Measurements from ENCODE around the gene VPS37D.
A peak's percentile ranks its signal among the peaks of the same experiment; 100 is the strongest.
"Not testable (repeated sequence)": the region's sequence is repeated elsewhere in the genome, so short reads cannot be mapped to it uniquely, and the experiment has no call there.

VPS37D gene

GRCh38 chr7:73647725-73648592, 19.7 kb upstream of the VPS37D start:
- no peaks in the 10 kb centered on the region for H3K36me3 ChIP-seq (ENCODE audit: insufficient read depth, low read length)
- H3K9me3 ChIP-seq (ENCODE audit: low read length), result no peaks in the 10 kb centered on the region
- H3K4me3 ChIP-seq (ENCODE audit: low read depth in 1 of 2, low read length in 2 of 2), result no peak overlapping the region
- no peaks in the 10 kb centered on the region for H3K4me1 ChIP-seq (ENCODE audit: insufficient read depth, low read length)
- H3K9ac ChIP-seq (ENCODE audit: low read length), result no peak overlapping the region
- peaks cover 24 to 44% of the 10 kb centered on the region in 2 donors for H3K27me3 ChIP-seq (ENCODE audit: control insufficient read depth in 1 of 2, insufficient read depth in 2 of 2, low read length in 2 of 2)
- H3K27ac ChIP-seq (ENCODE audit: low read depth, low read length), result no peak overlapping the region

GRCh38 chr7:73648593-73649332, 18.9 kb upstream of the VPS37D start:
- Histone ChIP-seq H3K36me3 (ENCODE audit: insufficient read depth, low read length) (no peaks in the 10 kb centered on the region), H3K4me1 (ENCODE audit: insufficient read depth, low read length) (no peaks in the 10 kb centered on the region), H3K9me3 (ENCODE audit: low read length) (no peaks in the 10 kb centered on the region), H3K27me3 (ENCODE audit: control insufficient read depth in 1 of 2, insufficient read depth in 2 of 2, low read length in 2 of 2) (peaks cover 24 to 44% of the 10 kb centered on the region in 2 donors), H3K9ac (ENCODE audit: low read length) (no peak overlapping the region), H3K27ac (ENCODE audit: low read depth, low read length) (no peak overlapping the region), H3K4me3 (ENCODE audit: low read depth in 1 of 2, low read length in 2 of 2) (no peak overlapping the region)

- Histone ChIP-seq H3K9ac (ENCODE audit: low read length) (no peak overlapping the region), H3K36me3 (ENCODE audit: insufficient read depth, low read length) (no peaks in the 10 kb centered on the region), H3K27ac (ENCODE audit: low read depth, low read length) (no peak overlapping the region), H3K4me3 (ENCODE audit: low read depth in 1 of 2, low read length in 2 of 2) (no peak overlapping the region), H3K4me1 (ENCODE audit: insufficient read depth, low read length) (no peaks in the 10 kb centered on the region), H3K9me3 (ENCODE audit: low read length) (no peaks in the 10 kb centered on the region), H3K27me3 (ENCODE audit: control insufficient read depth in 1 of 2, insufficient read depth in 2 of 2, low read length in 2 of 2) (peaks cover 24 to 44% of the 10 kb centered on the region in 2 donors)
These were observed 18.1 kb upstream of the VPS37D start for GRCh38 chr7:73649576-73649975.

DNA sequence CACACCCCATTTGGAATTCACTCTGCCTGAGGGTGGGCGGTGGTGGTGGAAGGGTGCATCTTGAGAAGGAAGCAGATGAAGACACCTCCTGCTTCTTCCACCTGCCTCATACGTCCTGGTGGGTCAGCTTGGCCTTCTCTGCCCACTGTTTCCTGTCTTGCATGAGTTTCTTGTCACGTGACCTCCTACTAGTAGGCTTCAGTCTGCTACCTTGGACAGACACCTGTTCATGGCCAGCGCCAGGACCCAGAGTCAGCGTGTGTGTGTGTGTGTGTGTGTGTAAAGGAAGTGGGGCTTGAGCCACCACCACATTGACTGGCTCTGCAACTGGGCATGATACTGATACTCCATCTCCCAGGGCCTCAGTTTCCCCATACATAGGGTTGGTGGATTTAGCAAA, 17.1 kb upstream of the VPS37D start:
- Histone ChIP-seq H3K27me3 (ENCODE audit: control insufficient read depth in 1 of 2, insufficient read depth in 2 of 2, low read length in 2 of 2) (peaks cover 24 to 40% of the 10 kb centered on the region in 2 donors), H3K4me3 (ENCODE audit: low read depth in 1 of 2, low read length in 2 of 2) (no peak overlapping the region), H3K27ac (ENCODE audit: low read depth, low read length) (no peak overlapping the region), H3K9me3 (ENCODE audit: low read length) (no peaks in the 10 kb centered on the region), H3K36me3 (ENCODE audit: insufficient read depth, low read length) (no peaks in the 10 kb centered on the region), H3K4me1 (ENCODE audit: insufficient read depth, low read length) (no peaks in the 10 kb centered on the region), H3K9ac (ENCODE audit: low read length) (no peak overlapping the region)

DNA sequence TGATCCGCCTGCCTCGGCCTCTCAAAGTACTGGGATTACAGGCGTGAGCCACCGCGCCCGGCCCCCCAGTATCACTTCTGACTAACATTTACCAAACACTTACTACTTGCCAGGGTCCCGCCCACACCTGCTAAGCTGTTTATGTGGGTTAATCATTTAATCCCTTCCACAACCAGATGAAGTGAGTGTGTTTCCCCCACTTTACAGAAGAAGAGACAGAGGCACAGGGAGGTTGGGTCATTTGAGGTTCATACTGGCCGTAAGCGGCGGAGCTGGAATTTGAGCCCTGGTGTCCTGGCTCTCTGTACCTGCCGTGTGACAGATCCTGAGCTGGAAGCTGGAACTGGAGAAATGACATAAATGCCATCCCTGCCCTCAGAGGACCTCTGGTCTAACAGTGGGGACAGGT, 15.1 kb upstream of the VPS37D start:
- Histone ChIP-seq H3K9ac (ENCODE audit: low read length) (no peak overlapping the region), H3K36me3 (ENCODE audit: insufficient read depth, low read length) (no peaks in the 10 kb centered on the region), H3K27ac (ENCODE audit: low read depth, low read length) (no peak overlapping the region), H3K4me1 (ENCODE audit: insufficient read depth, low read length) (no peaks in the 10 kb centered on the region), H3K27me3 (ENCODE audit: control insufficient read depth in 1 of 2, insufficient read depth in 2 of 2, low read length in 2 of 2) (peaks cover 8 to 20% of the 10 kb centered on the region in 2 donors), H3K4me3 (ENCODE audit: low read depth in 1 of 2, low read length in 2 of 2) (no peak overlapping the region), H3K9me3 (ENCODE audit: low read length) (no peaks in the 10 kb centered on the region)

DNA sequence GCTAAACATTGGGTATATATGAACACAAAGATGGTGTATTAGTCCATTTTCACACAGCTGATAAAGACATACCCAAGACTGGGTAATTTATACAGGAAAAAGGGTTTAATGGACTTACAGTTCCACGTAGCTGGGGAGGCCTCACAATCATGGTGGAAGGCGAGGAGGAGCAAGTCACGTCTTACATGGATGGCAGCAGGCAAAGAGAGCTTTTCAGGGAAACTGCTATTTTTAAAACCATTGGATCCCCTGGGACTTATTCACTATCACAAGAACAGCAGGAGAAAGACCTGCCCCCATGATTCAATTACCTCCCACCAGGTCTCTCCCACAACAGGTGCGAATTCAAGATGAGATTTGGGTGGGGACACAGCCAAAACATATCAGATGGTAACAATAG, 12.3 kb upstream of the VPS37D start:
- not testable (repeated sequence) for H3K4me1 ChIP-seq (ENCODE audit: insufficient read depth, low read length); H3K27ac ChIP-seq (ENCODE audit: low read depth, low read length); H3K9ac ChIP-seq (ENCODE audit: low read length); H3K9me3 ChIP-seq (ENCODE audit: low read length); H3K36me3 ChIP-seq (ENCODE audit: insufficient read depth, low read length); H3K4me3 ChIP-seq (ENCODE audit: low read depth in 1 of 2, low read length in 2 of 2); H3K27me3 ChIP-seq (ENCODE audit: control insufficient read depth in 1 of 2, insufficient read depth in 2 of 2, low read length in 2 of 2)

- Histone ChIP-seq H3K4me3 (ENCODE audit: low read depth in 1 of 2, low read length in 2 of 2) (no peak overlapping the region), H3K9me3 (ENCODE audit: low read length) (no peaks in the 10 kb centered on the region), H3K36me3 (ENCODE audit: insufficient read depth, low read length) (no peaks in the 10 kb centered on the region), H3K4me1 (ENCODE audit: insufficient read depth, low read length) (no peaks in the 10 kb centered on the region), H3K9ac (ENCODE audit: low read length) (no peak overlapping the region), H3K27ac (ENCODE audit: low read depth, low read length) (no peak overlapping the region), H3K27me3 (ENCODE audit: control insufficient read depth in 1 of 2, insufficient read depth in 2 of 2, low read length in 2 of 2) (no peaks in the 10 kb centered on the region)
These were observed 7.6 kb upstream of the VPS37D start for GRCh38 chr7:73659983-73660382.

DNA sequence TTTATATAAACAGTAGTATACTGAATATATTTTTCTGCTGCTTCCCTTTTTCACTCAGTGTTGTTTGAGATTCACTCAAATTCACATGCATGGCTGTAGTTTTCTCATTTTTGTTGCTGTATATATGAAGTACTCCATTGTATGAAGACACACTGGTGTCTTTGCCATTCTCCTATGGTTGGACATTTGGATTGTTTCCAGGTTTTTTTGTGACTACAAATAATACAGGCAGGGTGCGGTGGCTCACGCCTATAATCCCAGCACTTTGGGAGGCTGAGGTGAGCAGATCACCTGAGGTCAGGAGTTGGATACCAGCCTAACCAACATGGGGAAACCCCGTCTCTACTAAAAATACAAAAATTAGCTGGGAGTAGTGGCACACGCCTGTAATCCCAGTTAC, 7.0 kb upstream of the VPS37D start:
- not testable (repeated sequence) for H3K4me1 ChIP-seq (ENCODE audit: insufficient read depth, low read length); H3K9ac ChIP-seq (ENCODE audit: low read length); H3K4me3 ChIP-seq (ENCODE audit: low read depth in 1 of 2, low read length in 2 of 2); H3K27ac ChIP-seq (ENCODE audit: low read depth, low read length); H3K36me3 ChIP-seq (ENCODE audit: insufficient read depth, low read length); H3K27me3 ChIP-seq (ENCODE audit: control insufficient read depth in 1 of 2, insufficient read depth in 2 of 2, low read length in 2 of 2); H3K9me3 ChIP-seq (ENCODE audit: low read length)

- Histone ChIP-seq H3K27ac (ENCODE audit: low read depth, low read length) (no peak overlapping the region), H3K9ac (ENCODE audit: low read length) (no peak overlapping the region), H3K36me3 (ENCODE audit: insufficient read depth, low read length) (no peaks in the 10 kb centered on the region), H3K4me1 (ENCODE audit: insufficient read depth, low read length) (no peaks in the 10 kb centered on the region), H3K4me3 (ENCODE audit: low read depth in 1 of 2, low read length in 2 of 2) (no peak overlapping the region), H3K27me3 (ENCODE audit: control insufficient read depth in 1 of 2, insufficient read depth in 2 of 2, low read length in 2 of 2) (no peaks in the 10 kb centered on the region), H3K9me3 (ENCODE audit: low read length) (no peaks in the 10 kb centered on the region)
These were observed 4.6 kb upstream of the VPS37D start for GRCh38 chr7:73663033-73663432.

- H3K4me1 ChIP-seq (ENCODE audit: insufficient read depth, low read length), result peaks cover 7% of the 10 kb centered on the region
- H3K27me3 ChIP-seq (ENCODE audit: control insufficient read depth in 1 of 2, insufficient read depth in 2 of 2, low read length in 2 of 2), result no peaks in the 10 kb centered on the region
- no peaks in the 10 kb centered on the region for H3K36me3 ChIP-seq (ENCODE audit: insufficient read depth, low read length)
- peak overlapping the region; percentile 49 for H3K9ac ChIP-seq (ENCODE audit: low read length)
- peak overlapping the region; percentile 66 to 71 for H3K4me3 ChIP-seq (ENCODE audit: low read depth in 1 of 2, low read length in 2 of 2)
- no peaks in the 10 kb centered on the region for H3K9me3 ChIP-seq (ENCODE audit: low read length)
- peak overlapping the region; percentile 34 for H3K27ac ChIP-seq (ENCODE audit: low read depth, low read length)
These were observed 663 bp downstream of the VPS37D start for GRCh38 chr7:73668103-73668885.

DNA sequence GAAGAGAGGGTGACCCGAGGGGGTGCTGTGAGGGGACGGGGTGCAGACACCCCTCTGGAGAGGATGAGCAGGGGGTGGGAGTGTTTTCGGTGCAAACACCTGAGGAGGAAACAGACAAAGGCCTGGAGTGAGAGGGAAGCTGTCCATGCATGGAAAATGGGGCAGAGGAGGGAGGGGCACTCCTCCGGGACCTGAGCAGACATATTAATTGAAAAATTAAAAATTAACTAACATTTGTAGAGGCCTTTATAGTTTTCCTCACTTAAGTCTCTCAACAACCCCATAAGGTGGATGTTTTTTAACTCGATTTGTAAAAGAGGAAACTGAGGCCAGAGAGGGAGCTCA, 1.2 kb downstream of the VPS37D start:
- Histone ChIP-seq H3K27ac (ENCODE audit: low read depth, low read length) (no peak overlapping the region), H3K9ac (ENCODE audit: low read length) (no peak overlapping the region), H3K27me3 (ENCODE audit: control insufficient read depth in 1 of 2, insufficient read depth in 2 of 2, low read length in 2 of 2) (no peaks in the 10 kb centered on the region), H3K4me3 (ENCODE audit: low read depth in 1 of 2, low read length in 2 of 2) (peak overlapping the region in 1 of 2 donors; percentile 66), H3K4me1 (ENCODE audit: insufficient read depth, low read length) (peaks cover 7% of the 10 kb centered on the region), H3K36me3 (ENCODE audit: insufficient read depth, low read length) (no peaks in the 10 kb centered on the region), H3K9me3 (ENCODE audit: low read length) (no peaks in the 10 kb centered on the region)

Data from muscle layer of colon (tissue), 2 donors.